Neutrophil (primary cell): ENCODE measurements around the gene ATP5F1D.
"Not testable (repeated sequence)": the region's sequence is repeated elsewhere in the genome, so short reads cannot be mapped to it uniquely, and the experiment has no call there.

Experiments
- H3K27ac ChIP-seq: fragments of 200-600 bp; sonication (generic); 2 replicates; pipeline ENCODE4 v1.5.1; 2016; ENCODE audit warnings: mild to moderate bottlenecking, moderate library complexity
- H3K27me3 ChIP-seq: fragments of 200-600 bp; sonication (generic); 2 replicates; pipeline ENCODE4 v1.6.0; 2016; ENCODE audit warnings: mild to moderate bottlenecking
- H3K36me3 ChIP-seq: fragments of 200-600 bp; sonication (generic); 2 replicates; pipeline ENCODE4 v1.5.1; 2017
- H3K4me1 ChIP-seq, 2 experiments: fragments of 200-600 bp in 1 of 2; sonication (generic) in 1 of 2; 1 replicate in 1 of 2; 2 replicates in 1 of 2; pipeline versions ENCODE4 v1.5.1 to v1.6.1; 2013 to 2016; ENCODE audit warnings: low read depth in 1 of 2, low read length in 1 of 2, mild to moderate bottlenecking in 1 of 2, moderate library complexity in 1 of 2; ENCODE audit not compliant: control insufficient read depth in 1 of 2, insufficient read depth in 1 of 2
- H3K4me3 ChIP-seq, 2 experiments: fragments of 200-600 bp in 1 of 2; sonication (generic) in 1 of 2; 1 replicate in 1 of 2; 2 replicates in 1 of 2; pipeline ENCODE4 v1.5.1; 2013 to 2016; ENCODE audit warnings: low read depth in 1 of 2, low read length in 1 of 2, mild to moderate bottlenecking in 1 of 2, moderate library complexity in 1 of 2
- H3K9me3 ChIP-seq: fragments of 200-600 bp; sonication (generic); 2 replicates; pipeline ENCODE4 v1.5.1; 2016
- CTCF ChIP-seq: fragments of 200-600 bp; sonication (generic); IDR thresholded peaks from 2 replicates; pipeline ENCODE4 v1.5.1; 2016; ENCODE audit warnings: antibody characterized with exemption

The ATP5F1D gene

GRCh38 chr19:1241417-1242095 is at the start of gene ATP5F1D:
Gene ATP5F1D, plus strand, starts transcription at chr19:1241751. Its CDS starts 100 bp downstream, at chr19:1241851.
- peak within 1 kb of the TSS; percentile 74 for H3K27ac ChIP-seq
- H3K4me3 ChIP-seq = peak within 1 kb of the TSS; percentile 65 to 67
- no peaks in the 10 kb centered on the region for H3K36me3 ChIP-seq
- peak; percentile 44 for TF ChIP-seq CTCF
- H3K27me3 ChIP-seq = peaks cover 44% of the 10 kb centered on the region
- H3K9me3 ChIP-seq = no peaks in the 10 kb centered on the region
- peaks cover 52 to 63% of the 10 kb centered on the region in 2 experiments for H3K4me1 ChIP-seq

GRCh38 chr19:1199531-1199930 is 42.0 kb upstream of the ATP5F1D start:
- no peaks in the 10 kb centered on the region for H3K9me3 ChIP-seq
- TF ChIP-seq CTCF = no peak
- H3K27me3 ChIP-seq = no peaks in the 10 kb centered on the region
- no peak overlapping the region for H3K4me3 ChIP-seq
- H3K27ac ChIP-seq = no peak overlapping the region
- H3K36me3 ChIP-seq = no peaks in the 10 kb centered on the region
- peaks cover 0 to under 1% of the 10 kb centered on the region in 2 experiments for H3K4me1 ChIP-seq

GRCh38 chr19:1200614-1201013 is 40.9 kb upstream of the ATP5F1D start:
- not testable (repeated sequence) for H3K4me1 ChIP-seq, H3K27ac ChIP-seq, H3K9me3 ChIP-seq, H3K36me3 ChIP-seq, H3K27me3 ChIP-seq, H3K4me3 ChIP-seq

DNA sequence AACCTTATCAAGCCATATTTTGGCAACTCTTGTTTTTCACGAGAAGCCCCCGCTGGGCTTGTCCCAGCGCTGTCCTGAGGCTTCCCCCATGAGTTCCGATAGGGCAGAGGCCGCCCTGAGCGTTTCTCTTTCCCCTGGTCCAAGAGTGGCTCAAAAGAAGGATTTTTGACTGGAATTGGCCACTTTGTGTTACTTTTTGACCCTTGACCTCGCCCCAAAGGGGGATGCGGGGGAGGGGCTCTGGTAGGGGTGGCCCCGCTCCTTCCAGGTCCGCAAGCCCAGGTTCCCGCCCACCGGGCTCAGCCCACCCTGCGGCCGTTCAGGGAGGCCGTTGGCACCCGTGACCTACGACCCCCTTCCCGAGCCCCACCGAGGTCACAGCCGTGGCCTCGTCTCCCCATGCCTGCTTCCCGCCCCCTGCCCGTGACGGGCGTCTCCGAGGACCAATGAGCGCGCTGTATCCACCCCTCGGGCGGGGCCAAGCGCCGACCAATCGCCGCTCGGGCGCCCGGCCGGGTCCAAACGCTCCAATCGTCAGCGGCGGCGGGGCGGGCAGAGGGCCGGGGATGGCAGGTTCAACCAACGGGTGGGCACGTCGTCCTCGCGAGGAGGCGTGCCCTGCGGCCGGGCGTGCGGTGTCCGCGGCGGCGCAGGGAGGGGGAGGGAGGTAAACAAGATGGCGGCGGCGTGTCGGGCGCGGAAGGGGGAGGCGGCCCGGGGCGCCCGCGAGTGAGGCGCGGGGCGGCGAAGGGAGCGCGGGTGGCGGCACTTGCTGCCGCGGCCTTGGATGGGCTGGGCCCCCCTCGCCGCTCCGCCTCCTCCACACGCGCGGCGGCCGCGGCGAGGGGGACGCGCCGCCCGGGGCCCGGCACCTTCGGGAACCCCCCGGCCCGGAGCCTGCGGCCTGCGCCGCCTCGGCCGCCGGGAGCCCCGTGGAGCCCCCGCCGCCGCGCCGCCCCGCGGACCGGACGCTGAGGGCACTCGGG is 36.1 kb upstream of the ATP5F1D start, which contains the start of gene STK11:
TSS of gene STK11 (plus strand) at position 665 of the 986 bp plus-strand sequence. CDS start 1,136 bp downstream, outside the sequence.
- peak; percentile 39 for TF ChIP-seq CTCF
- Histone ChIP-seq H3K27me3 (no peaks in the 10 kb centered on the region), H3K4me3 (peak within 1 kb of the TSS; percentile 84 to 92), H3K36me3 (no peaks in the 10 kb centered on the region), H3K4me1 (peaks cover 34 to 36% of the 10 kb centered on the region in 2 experiments), H3K9me3 (no peaks in the 10 kb centered on the region), H3K27ac (peak within 1 kb of the TSS; percentile 90)

GRCh38 chr19:1206150-1206863 is 35.2 kb upstream of the ATP5F1D start:
- Histone ChIP-seq H3K9me3 (no peaks in the 10 kb centered on the region), H3K4me1 (peaks cover 39 to 43% of the 10 kb centered on the region in 2 experiments), H3K27me3 (no peaks in the 10 kb centered on the region), H3K4me3 (peak overlapping the region; percentile 84 to 92), H3K27ac (peak overlapping the region; percentile 90), H3K36me3 (no peaks in the 10 kb centered on the region)
- no peak for TF ChIP-seq CTCF
